HepG2 (cell line): ENCODE data around the gene CCL17. TPM values are rescaled to one million over a fixed set of nuclear protein-coding genes. Genes with fewer than 3 reads are reported as not detected.

Experiments
- BCL6 ChIP-seq: IDR thresholded peaks from 2 replicates; pipeline ENCODE4 v1.6.1; 2016; ENCODE audit warnings: missing genetic modification reagents, missing compliant biosample characterization
- CCDC6 ChIP-seq: sonication (generic); formaldehyde crosslinking; IDR thresholded peaks from 2 replicates; pipeline ENCODE4 v1.8.1; 2022; ENCODE audit warnings: mild to moderate bottlenecking, missing genetic modification reagents, moderate library complexity
- CREBL2 ChIP-seq: sonication (generic); formaldehyde crosslinking; IDR thresholded peaks from 2 replicates; pipeline ENCODE4 v1.8.1; 2023; ENCODE audit warnings: missing genetic modification reagents, mild to moderate bottlenecking, borderline replicate concordance
- DZIP1 ChIP-seq: sonication (generic); formaldehyde crosslinking; IDR thresholded peaks from 2 replicates; pipeline ENCODE4 v1.5.0; 2020; ENCODE audit warnings: mild to moderate bottlenecking, missing genetic modification reagents
- FLYWCH1 ChIP-seq: sonication (generic); formaldehyde crosslinking; IDR thresholded peaks from 2 replicates; pipeline ENCODE4 v1.8.1; 2023; ENCODE audit warnings: mild to moderate bottlenecking, missing genetic modification reagents
- KDM5A ChIP-seq: fragments of 200-600 bp; sonication (generic); IDR thresholded peaks from 2 replicates; pipeline ENCODE4 v1.7.0; 2018; ENCODE audit warnings: antibody characterized with exemption, mild to moderate bottlenecking, low read length, borderline replicate concordance
- NFE2 ChIP-seq: sonication (generic); formaldehyde crosslinking; IDR thresholded peaks from 2 replicates; pipeline ENCODE4 v1.4.0; 2020; ENCODE audit warnings: missing genetic modification reagents
- NR2C2 ChIP-seq: sonication (generic); formaldehyde crosslinking; IDR thresholded peaks from 2 replicates; pipeline ENCODE4 v1.4.0; 2020; ENCODE audit warnings: missing genetic modification reagents, mild to moderate bottlenecking, moderate library complexity, borderline replicate concordance
- STAT5B ChIP-seq: sonication (generic); formaldehyde crosslinking; IDR thresholded peaks from 2 replicates; pipeline ENCODE4 v1.4.0; 2020; ENCODE audit warnings: missing genetic modification reagents
- TAF15 ChIP-seq: fragments of 200-400 bp; formaldehyde crosslinking; IDR thresholded peaks from one replicate; pipeline ENCODE4 v1.6.1; 2018; ENCODE audit warnings: mild to moderate bottlenecking, low read depth, low read length; ENCODE audit not compliant: poor library complexity, severe bottlenecking
- U2AF2 ChIP-seq: fragments of 200-400 bp; formaldehyde crosslinking; IDR thresholded peaks from 2 replicates; pipeline ENCODE4 v1.6.1; 2017; ENCODE audit warnings: low read depth, mild to moderate bottlenecking, low read length
- ZBTB49 ChIP-seq: sonication (generic); formaldehyde crosslinking; IDR thresholded peaks from 2 replicates; pipeline ENCODE4 v1.4.0; 2020; ENCODE audit warnings: missing genetic modification reagents, borderline replicate concordance
- ZBTB8A ChIP-seq: sonication (generic); formaldehyde crosslinking; IDR thresholded peaks from 2 replicates; pipeline ENCODE4 v1.4.0; 2020; ENCODE audit warnings: mild to moderate bottlenecking, low read depth, missing genetic modification reagents, borderline replicate concordance
- ZNF501 ChIP-seq: sonication (generic); formaldehyde crosslinking; IDR thresholded peaks from 2 replicates; pipeline ENCODE4 v1.5.1; 2020; ENCODE audit warnings: mild to moderate bottlenecking, moderate library complexity, missing genetic modification reagents
- ZNF510 ChIP-seq: sonication (generic); formaldehyde crosslinking; IDR thresholded peaks from 2 replicates; pipeline ENCODE4 v1.4.0; 2020; ENCODE audit warnings: low read depth, mild to moderate bottlenecking, missing genetic modification reagents
- ZNF746 ChIP-seq: sonication (generic); formaldehyde crosslinking; IDR thresholded peaks from 2 replicates; pipeline ENCODE4 v1.8.0; 2022; ENCODE audit warnings: mild to moderate bottlenecking, missing genetic modification reagents
- ZNF775 ChIP-seq: sonication (generic); formaldehyde crosslinking; IDR thresholded peaks from 2 replicates; pipeline ENCODE4 v1.4.0; 2020; ENCODE audit warnings: missing genetic modification reagents, mild to moderate bottlenecking, moderate library complexity, borderline replicate concordance
- polyA plus RNA-seq, 8 experiments: library from polyadenylated mRNA; depleted of rRNA in 3 of 8; stranded (reverse) in 7 of 8; unstranded in 1 of 8; fragments of >200 nt; fragmentation: Illumina TruSeq in 4 of 8; extraction: Trizol in 4 of 8; gene quantifications; 2 replicates each; pipeline versions ENCODE4 v1.2.1 to v1.2.3, GENCODE V29; 2011 to 2016; ENCODE audit warnings: low read depth in 4 of 8, missing spikeins in 1 of 8, mixed read lengths in 1 of 8; ENCODE audit not compliant: insufficient read depth in 1 of 8
- total RNA-seq, 5 experiments: library from RNA; depleted of rRNA; stranded (reverse); fragments of >200 nt; fragmentation: Illumina TruSeq; extraction: Trizol; gene quantifications; 2 replicates each; pipeline ENCODE4 v1.2.3, GENCODE V29; 2016; ENCODE audit warnings: low read depth in 1 of 5
- TF ChIP-seq, protein P1 (sequence below): sonication (generic); formaldehyde crosslinking; IDR thresholded peaks from 2 replicates; pipeline ENCODE4 v1.4.0; 2020; ENCODE audit warnings: mild to moderate bottlenecking, missing genetic modification reagents
- TF ChIP-seq, protein P2 (sequence below): IDR thresholded peaks from 2 replicates; pipeline ENCODE4 v1.6.1; 2016; ENCODE audit warnings: mild to moderate bottlenecking

CCL17 gene
- total and polyA plus RNA-seq, 2 of the 13 experiments (the other 11 are each of a cell fraction or from before 2014, with no cell fraction given) = not detected

DNA sequence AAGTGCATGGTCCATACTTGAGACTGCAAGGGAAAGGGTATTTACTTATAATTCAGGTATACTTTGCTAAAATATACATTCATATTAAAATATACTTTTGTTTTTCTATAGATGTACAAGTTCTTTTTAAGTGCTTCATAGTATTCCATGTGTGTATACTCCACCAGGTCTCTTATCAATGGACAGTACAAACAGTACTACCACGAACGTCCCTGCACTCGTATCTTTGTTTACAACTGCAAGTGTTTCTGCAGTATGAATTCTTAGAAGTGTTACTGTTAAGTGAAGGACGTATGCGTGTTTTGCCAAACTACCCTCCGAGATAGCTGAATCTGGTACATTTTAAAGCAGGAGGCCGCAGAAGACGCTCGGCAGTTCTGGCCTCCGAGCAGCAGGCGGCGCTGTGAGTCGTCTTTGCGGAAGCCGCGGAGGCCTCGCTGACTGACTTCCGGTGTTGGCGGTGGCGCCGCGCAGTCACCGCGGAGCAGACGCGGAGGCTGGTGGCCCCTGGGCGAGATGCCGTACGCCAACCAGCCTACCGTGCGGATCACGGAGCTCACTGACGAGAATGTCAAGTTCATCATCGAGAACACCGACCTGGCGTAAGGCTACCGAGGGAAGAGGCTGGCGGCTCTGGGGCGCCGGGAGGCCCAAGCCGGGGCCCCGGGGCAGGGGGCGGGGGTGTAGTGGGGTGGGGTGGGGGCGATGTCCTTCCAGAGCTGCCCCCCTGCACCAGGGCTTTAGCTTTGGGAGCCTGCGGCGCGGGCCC is 57.8 kb downstream of the CCL17 start, which contains the start of gene POLR2C (continued):
- TF ChIP-seq, protein P1, sequence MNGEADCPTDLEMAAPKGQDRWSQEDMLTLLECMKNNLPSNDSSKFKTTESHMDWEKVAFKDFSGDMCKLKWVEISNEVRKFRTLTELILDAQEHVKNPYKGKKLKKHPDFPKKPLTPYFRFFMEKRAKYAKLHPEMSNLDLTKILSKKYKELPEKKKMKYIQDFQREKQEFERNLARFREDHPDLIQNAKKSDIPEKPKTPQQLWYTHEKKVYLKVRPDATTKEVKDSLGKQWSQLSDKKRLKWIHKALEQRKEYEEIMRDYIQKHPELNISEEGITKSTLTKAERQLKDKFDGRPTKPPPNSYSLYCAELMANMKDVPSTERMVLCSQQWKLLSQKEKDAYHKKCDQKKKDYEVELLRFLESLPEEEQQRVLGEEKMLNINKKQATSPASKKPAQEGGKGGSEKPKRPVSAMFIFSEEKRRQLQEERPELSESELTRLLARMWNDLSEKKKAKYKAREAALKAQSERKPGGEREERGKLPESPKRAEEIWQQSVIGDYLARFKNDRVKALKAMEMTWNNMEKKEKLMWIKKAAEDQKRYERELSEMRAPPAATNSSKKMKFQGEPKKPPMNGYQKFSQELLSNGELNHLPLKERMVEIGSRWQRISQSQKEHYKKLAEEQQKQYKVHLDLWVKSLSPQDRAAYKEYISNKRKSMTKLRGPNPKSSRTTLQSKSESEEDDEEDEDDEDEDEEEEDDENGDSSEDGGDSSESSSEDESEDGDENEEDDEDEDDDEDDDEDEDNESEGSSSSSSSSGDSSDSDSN (CRISPR knock-in tag) = peak; percentile 92
- TF ChIP-seq ZNF775 (CRISPR knock-in tag) (no peak), NFE2 (no peak), U2AF2 (no peak), NR2C2 (peak; percentile 49; the same call in 1 of the 2 replicates), FLYWCH1 (CRISPR knock-in tag) (no peak), ZBTB8A (CRISPR knock-in tag) (no peak), KDM5A (peak; percentile 84; the same call in 1 of the 2 replicates), CCDC6 (CRISPR knock-in tag) (peak; percentile 84; the same call in 1 of the 2 replicates), BCL6 (CRISPR knock-in tag) (peak; percentile 76), STAT5B (peak; percentile 87; the same call in 1 of the 2 replicates), ZNF510 (CRISPR knock-in tag) (peak; percentile 94; the same call in 1 of the 2 replicates), CREBL2 (CRISPR knock-in tag) (peak; percentile 74; the same call in 1 of the 2 replicates), ZNF501 (peak; percentile 56; the same call in 1 of the 2 replicates), ZNF746 (CRISPR knock-in tag) (peak; percentile 67; the same call in 1 of the 2 replicates), TAF15 (no peak), ZBTB49 (CRISPR knock-in tag) (peak; percentile 68; the same call in 1 of the 2 replicates), DZIP1 (peak; percentile 94)
- TF ChIP-seq, protein P2, sequence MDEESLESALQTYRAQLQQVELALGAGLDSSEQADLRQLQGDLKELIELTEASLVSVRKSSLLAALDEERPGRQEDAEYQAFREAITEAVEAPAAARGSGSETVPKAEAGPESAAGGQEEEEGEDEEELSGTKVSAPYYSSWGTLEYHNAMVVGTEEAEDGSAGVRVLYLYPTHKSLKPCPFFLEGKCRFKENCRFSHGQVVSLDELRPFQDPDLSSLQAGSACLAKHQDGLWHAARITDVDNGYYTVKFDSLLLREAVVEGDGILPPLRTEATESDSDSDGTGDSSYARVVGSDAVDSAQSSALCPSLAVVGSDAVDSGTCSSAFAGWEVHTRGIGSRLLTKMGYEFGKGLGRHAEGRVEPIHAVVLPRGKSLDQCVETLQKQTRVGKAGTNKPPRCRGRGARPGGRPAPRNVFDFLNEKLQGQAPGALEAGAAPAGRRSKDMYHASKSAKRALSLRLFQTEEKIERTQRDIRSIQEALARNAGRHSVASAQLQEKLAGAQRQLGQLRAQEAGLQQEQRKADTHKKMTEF (CRISPR knock-in tag) = peak; percentile 97
